ENCODE data around the gene SOCS2. TPM values are rescaled to one million over a fixed set of nuclear protein-coding genes. Genes with fewer than 3 reads are reported as not detected.

Gene SOCS2
- polyA plus RNA-seq, 12 donors: 12.5 to 26.7 (median 17.3) TPM; not detected in 1

GRCh38 chr12:93563807-93564538 lies 8.5 kb upstream of the SOCS2 start:
- DNase-seq: no peak

GRCh38 chr12:93565760-93566159 lies 6.7 kb upstream of the SOCS2 start:
- no peak for DNase-seq

GRCh38 chr12:93567174-93567573 lies 5.3 kb upstream of the SOCS2 start:
- no peak for DNase-seq

- DNase-seq: no peak
Observed at GRCh38 chr12:93568091-93568490, 4.4 kb upstream of the SOCS2 start.

- no peak for DNase-seq
Observed at GRCh38 chr12:93569301-93569655, 3.2 kb upstream of the SOCS2 start.

GRCh38 chr12:93569656-93570551 lies 2.6 kb upstream of the SOCS2 start:
- DNase-seq: peak; percentile 94

- DNase-seq: peak; percentile 98
Observed at GRCh38 chr12:93570552-93571364, 1.7 kb upstream of the SOCS2 start.

- peak; percentile 83 for DNase-seq
Observed at GRCh38 chr12:93571365-93571924, 1.0 kb upstream of the SOCS2 start.

GRCh38 chr12:93572712-93573551 lies 457 bp downstream of the SOCS2 start:
- DNase-seq: peak; percentile 38

GRCh38 chr12:93573552-93574223 lies 1.2 kb downstream of the SOCS2 start:
- DNase-seq: no peak

- DNase-seq: no peak
Observed at GRCh38 chr12:93577222-93577621, 4.7 kb downstream of the SOCS2 start.

- no peak for DNase-seq
Observed at GRCh38 chr12:93578221-93578620, 5.7 kb downstream of the SOCS2 start.

GRCh38 chr12:93580682-93581081 lies 8.2 kb downstream of the SOCS2 start:
- no peak for DNase-seq

GRCh38 chr12:93581370-93581769 lies 8.9 kb downstream of the SOCS2 start:
- DNase-seq: no peak

- DNase-seq: no peak
Observed at GRCh38 chr12:93582351-93582750, 9.9 kb downstream of the SOCS2 start.

GRCh38 chr12:93583627-93584392 lies 11.3 kb downstream of the SOCS2 start:
- DNase-seq: no peak

GRCh38 chr12:93585247-93585646 lies 12.8 kb downstream of the SOCS2 start:
- no peak for DNase-seq

- no peak for DNase-seq
Observed at GRCh38 chr12:93587611-93588010, 15.1 kb downstream of the SOCS2 start.

GRCh38 chr12:93589081-93589480 lies 16.6 kb downstream of the SOCS2 start:
- DNase-seq: no peak

Data from muscle of arm (tissue), 12 donors.